GM19395 (cell line): ENCODE data around the gene TUBA8.
"Not testable (repeated sequence)": the region's sequence is repeated elsewhere in the genome, so short reads cannot be mapped to it uniquely, and the experiment has no call there.

Experiments
- ATAC-seq: cut with Tn5 transposase; IDR thresholded peaks from one replicate; pipeline ENCODE4 v1.9.1; 2021; ENCODE audit warnings: mild to moderate bottlenecking, moderate library complexity; ENCODE audit not compliant: unreplicated experiment

The TUBA8 gene

DNA sequence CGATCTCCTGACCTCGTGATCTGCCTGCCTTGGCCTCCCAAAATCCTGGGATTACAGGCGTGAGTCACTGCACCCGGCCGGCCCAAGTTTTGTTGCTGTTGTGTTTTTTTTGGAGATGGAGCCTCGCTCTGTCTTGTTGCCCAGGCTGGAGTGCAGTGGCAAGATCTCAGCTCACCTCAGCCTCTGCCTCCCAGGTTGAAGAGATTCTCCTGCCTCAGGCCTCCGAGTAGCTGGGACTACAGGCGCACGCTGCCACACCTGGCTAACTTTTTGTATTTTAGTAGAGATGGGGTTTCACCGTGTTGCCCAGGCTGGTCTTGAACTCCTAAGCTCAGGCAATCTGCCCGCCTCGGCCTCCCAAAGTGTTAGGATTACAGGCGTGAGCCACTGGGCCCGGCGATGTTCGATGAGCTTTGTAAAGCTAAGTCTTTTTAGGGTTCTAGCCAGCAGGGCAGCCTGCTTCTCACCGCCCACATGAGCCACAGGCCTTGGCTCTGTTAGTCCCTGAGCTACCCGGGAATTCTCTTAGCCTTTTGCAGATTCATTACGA, 12.9 kb downstream of the TUBA8 start:
- not testable (repeated sequence) for ATAC-seq

DNA sequence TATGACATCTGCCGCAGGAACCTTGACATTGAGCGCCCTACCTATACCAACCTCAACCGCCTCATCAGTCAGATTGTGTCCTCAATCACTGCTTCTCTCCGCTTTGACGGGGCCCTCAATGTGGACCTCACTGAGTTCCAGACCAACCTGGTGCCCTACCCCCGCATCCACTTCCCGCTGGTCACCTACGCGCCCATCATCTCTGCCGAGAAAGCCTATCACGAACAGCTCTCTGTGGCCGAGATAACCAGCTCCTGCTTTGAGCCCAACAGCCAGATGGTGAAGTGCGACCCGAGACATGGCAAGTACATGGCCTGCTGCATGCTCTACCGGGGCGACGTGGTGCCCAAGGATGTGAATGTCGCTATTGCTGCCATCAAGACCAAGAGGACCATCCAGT, 16.0 kb downstream of the TUBA8 start:
- no peak for ATAC-seq

DNA sequence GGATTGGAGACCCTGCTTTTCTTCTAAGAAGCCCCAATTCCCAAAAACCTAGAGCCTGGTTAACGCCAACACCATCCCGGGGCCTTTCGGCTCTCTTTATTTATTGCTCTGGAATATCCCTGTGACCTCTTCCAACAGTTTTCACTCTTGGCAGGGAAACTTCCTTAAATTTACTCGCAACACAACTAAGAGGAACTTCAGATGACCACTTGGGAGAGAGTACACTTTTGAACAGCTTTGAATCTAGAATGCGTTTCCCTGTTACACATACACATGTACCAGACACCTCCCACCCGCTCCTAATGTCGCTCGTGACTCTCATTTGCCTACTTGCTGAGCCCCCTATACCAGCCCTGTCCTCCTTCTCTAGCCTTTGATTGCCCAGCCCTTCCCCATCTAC, 19.4 kb downstream of the TUBA8 start:
- ATAC-seq, result no peak

DNA sequence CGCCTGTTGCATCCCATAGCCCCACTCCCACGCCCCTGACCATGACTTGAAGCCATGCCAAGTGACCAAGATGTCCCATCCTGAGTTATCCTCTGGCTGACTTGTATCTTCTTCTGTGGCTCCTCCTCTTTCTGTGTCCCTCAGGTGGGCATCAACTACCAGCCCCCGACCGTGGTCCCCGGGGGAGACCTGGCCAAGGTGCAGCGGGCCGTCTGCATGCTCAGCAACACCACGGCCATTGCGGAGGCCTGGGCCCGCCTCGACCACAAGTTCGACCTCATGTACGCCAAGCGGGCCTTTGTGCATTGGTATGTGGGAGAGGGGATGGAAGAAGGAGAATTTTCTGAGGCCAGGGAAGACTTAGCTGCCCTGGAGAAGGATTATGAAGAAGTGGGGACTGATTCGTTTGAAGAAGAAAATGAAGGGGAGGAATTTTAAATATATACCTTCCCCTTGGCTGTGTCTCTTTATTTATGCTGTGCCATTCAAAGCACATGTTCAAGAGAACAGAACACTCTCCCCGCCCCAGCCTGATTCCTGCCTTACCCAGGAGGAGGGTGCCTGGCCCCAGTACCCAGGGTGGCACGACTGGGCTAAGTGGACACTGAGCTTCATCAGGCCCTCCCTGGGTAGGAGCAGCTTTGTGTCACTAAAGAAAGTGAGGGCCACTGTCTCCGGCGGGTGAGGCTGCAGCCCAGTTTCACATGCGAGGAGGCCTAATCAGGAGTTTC, 20.3 kb downstream of the TUBA8 start:
- no peak for ATAC-seq

DNA sequence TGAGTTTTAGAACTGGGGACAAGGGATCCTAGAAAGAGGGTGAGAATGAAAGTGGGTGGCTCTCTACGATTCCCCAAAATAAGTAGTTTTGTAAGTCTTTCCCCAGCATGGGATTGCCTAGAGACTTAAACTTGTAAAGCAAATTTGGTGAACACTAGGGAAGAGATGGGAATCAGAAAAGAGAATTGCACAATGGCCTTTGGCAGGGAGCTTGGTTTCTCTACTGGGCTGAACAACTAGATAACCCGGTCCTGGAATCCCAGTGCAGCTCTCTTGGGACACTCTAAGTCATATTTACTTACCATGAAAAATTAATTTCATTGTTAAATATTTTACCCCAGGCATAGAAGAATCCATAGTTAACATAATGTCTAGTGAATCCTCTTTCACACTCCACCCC, 22.8 kb downstream of the TUBA8 start:
- ATAC-seq, result no peak

DNA sequence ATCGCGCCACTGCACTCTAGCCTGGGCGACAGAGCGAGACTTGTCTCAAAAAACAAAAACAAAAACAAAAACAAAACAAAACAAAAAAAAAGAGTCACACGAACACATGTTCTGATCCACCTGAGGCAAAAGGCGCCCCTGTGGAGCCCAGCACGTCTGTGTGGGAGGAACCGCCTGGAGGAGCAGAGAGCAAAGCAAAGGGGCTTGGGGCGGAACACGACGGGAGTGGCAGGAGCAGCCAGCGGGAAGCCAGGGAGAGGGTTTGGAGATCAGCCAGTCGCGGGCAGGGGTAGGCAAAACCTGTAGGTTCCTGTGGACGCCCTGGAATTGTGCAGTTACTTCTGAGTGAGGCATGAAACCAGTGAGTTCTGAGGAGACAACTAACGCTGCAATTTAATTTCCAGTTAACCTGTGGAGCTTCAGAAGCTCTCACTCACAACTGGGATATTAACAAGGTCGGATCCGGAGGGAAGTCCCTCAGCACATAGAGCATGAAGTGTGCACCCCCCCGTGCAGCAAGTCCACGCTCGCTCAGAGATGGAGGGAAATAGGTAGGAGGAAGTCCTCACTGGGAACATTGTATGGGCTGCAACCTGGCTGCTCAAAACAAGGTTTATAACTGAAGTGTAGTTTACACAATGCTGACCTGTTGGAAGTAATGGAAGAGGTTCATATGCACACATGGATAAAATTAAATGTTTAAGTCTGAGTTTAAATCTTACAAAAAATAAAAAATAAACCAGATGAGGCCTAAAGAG, 26.1 kb downstream of the TUBA8 start:
- ATAC-seq, result no peak

DNA sequence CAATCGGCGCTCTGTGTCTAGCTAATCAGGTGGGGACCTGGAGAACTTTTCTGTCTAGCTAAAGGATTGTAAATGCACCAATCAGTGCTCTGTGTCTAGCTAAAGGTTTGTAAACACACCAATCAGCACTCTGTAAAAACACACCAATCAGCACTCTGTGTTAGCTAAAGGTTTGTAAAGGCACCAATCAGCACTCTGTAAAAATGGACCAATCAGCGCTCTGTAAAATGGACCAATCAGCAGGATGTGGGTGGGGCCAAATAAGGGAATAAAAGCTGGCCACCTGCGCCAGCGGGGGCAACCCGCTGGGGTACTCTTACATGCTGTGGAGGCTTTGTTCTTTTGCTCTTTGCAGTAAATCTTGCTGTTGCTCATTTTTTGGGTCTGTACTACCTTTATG, 30.4 kb downstream of the TUBA8 start:
- not testable (repeated sequence) for ATAC-seq

DNA sequence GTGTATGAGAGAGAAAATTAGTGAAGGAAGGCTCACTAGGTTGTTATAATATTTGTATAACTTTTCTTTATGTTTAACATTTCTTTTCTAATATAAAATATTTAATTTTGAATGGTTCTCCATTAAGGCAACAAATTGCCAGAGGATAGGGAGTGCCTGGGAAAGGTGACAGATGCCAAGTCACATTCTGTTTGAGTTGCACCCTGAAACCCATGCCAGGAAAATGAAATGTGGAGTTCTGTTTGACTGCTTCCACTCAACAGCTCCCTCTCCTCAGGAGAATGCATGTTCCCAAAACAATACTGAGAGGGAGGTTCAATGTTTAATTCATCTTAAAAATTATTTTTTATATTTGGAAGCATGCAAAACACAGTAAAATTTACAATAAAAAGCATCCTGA, 33.5 kb downstream of the TUBA8 start:
- no peak for ATAC-seq

DNA sequence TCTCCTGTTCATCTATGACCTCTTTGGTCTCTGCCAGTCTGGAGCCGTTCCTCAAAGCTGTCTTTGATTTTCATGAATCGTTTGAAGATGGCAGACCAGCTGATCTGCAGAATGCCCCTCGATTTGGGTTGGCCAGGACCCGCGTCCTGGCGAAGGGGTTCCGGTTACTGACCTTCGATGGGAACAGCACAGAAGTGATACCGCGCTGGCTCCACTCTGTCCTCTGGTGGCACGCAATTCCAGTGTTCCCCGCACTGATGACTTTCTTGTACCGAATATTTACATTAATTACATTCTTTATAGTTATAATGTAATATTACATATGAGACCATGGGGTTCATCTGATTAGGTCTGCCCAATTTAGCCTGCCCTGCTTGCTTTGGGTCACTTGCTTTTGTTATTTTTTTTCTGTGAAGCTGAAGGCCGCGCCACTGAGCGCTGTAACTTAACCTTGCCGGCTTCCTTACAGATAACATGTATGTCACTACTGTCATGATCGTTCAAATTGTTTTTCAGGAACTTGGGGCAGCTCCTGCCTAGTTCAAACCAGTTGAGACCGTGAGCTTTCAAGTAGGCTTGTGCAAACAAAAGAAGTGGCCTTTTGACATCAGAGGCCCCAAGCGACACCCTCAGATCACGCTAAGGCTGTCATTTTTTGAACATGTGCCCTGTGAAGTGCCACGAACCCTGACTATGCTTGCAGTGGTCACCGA, 35.2 kb downstream of the TUBA8 start:
- no peak for ATAC-seq

DNA sequence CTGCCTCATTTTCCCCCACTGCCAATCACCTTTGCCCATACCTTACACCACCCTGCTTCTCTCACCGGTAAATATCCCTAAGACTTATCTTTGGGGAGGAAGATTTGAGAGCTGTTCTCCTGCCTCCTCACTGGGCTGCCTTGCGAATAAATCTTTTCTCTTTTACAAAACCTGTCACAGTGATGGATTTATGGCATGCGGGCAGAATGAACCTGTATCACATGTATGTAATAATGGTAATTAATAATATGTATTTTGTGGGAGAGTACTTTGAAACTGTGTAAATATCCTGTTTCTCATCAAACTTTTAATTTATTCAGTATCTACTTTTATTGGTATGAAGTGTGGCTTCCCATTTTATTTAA, 35.8 kb downstream of the TUBA8 start:
- ATAC-seq, result no peak

DNA sequence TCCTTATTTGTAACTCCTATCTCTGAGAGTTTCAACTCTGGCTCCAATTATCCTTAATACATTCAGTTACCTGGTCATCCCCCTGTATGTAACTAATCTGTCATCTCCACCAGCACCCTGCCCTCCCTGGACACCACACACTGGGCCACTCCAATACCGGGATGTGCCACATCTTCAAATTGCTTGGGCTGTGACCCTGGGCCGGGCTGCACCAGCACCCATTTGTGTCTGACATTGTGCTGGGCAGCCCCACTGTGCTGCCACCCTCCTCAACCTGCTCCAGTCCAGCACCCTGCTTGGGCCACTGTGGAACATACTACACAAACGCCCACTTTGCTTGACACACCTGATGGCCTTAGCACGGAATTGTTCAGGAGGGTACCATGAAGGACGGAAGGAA, 37.2 kb downstream of the TUBA8 start:
- no peak for ATAC-seq

DNA sequence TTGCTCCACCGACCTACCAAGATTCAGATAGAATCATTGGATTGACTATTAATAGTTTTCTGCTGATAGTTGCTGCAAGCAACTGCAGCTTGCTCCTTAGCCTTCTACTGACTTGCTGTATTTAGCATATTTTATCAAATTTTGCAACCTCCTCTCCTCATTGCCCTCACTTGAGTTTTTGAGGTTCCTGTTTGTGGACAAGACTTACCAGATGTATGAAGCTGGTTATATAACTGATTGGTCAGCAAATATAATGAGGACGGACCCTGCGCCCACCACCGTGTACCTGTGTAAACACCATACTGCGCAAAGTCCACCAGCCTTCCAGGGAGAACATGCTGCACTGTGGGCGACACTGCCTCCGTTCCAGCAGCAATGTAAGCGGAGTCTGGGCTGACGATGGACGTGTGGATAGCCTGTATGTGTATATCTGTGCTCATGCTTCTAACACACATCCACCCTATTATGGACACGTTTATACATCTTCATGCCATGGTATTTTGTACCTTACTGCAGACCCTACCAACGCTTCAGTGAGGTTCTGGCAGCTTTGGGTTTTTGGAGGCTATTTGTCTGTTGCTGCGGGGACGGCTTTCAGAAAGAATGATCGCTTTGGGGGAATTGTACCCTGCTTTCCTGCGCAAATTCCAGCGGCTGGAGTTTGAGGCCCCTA, 37.8 kb downstream of the TUBA8 start:
- ATAC-seq, result no peak

DNA sequence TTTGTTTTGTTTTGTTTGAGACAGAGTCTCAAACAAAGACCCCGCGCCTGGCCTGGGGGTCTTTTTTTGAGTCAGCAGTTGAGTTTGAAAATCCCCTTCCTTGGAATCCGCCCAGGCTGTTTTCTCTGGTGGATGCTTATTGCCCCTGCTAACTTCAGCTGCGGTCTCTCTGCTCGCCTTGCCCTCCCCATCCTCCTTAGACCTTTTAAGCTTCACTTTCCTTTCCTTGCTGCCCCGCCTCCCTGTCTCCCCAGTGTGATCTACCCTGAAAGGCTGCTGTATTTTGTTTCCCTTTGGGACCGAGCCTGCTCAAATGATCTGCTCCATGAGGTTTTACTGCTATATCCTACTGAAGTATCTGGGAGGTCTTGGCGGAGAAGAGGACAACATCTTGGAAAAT, 41.9 kb downstream of the TUBA8 start:
- ATAC-seq, result no peak

DNA sequence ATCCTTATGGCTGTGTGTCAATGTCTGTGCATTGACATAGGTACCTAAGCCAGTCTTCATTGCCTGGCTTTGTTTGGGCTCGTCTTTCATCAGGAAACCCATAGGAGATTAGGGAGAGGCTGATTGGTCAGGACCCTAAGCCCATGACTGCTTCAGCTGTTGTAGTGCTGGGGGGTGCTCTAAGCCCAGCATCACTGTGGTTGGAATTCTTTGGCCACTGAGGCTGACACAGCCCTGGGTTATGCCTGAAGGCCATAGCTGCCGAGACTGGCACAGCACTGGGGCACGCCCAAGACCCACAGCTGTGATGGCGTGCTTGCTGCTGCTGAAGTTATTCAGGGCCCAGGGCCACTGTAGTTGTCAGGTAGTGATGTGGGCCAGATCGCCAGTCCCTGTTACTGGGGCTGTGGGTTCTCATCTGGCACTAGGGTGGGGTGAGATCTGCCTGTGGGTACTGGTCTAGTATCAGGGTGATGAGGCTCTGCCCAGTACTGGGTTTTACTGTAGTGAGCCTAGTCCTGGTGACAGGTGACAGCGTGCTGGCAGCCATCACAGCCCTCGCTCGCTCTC, 44.3 kb downstream of the TUBA8 start:
- ATAC-seq, result no peak

DNA sequence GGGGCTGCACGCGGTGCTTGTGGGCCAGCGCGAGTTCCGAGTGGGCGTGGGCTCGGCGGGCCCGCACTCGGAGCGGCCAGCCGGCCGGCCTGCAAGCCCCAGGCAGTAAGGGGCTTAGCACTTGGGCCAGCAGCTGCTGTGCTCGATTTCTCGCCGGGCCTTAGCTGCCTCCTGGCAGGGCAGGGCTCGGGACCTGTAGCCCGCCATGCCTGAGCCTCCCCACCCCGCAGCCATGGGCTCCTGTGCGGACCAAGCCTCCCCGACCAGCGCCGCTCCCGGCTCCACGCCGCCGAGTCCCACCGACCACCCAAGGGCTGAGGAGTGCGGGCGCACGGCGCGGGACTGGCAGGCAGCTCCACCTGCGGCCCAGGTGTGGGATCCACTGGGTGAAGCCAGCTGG, 44.9 kb downstream of the TUBA8 start:
- ATAC-seq, result not testable (repeated sequence)

DNA sequence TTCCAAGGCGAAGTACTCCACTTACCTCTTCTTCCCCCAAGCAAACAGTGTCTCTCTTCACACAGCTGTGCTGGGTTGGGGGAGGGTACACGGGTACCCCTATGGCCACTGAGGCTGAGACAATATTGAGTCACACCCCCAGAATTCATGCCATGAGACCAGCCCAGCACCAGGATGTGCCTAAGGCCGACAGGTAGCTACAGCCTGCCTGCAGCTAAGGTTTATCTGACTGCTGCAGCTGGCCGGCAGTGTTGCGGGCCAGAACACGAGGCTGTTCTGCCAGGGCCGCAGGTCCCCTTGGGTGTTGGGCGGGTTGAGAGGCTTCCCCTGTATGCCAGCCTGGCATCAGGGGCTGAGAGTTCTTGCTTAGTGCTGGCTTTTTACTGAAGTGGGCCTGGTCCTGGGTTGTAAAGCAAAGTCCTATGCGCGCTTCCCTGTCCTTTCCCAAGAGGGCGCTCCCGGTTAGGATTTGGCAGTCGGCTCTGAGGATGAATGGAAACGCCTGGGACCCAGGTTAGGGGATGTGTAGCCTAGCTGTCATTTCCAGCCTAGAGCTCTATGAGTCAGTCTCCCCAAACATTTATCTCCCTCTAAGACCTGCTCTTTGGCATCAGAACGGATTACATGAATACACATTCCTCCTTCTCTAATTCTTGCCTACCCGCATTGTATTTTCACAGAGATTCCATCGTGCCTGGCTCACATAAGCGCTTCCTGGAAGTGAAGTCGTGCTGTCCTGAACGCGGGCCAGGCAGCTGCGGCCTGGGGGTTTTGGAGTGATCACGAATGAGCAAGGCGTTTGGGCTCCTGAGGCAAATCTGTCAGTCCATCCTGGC, 46.5 kb downstream of the TUBA8 start:
- ATAC-seq, result no peak

DNA sequence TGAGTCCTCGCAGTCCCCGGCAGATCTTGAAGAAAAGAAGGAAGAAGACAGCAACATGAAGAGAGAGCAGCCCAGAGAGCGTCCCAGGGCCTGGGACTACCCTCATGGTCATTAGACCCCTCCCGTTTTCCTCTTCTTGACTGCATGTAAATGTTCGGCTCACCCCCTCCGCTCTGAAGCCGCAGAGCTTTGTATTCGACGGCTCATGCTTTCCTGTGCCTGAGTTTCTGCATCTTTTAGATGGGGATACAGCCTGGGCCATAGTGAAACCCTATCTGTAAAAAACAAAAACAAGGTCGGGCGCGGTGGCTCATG, 47.1 kb downstream of the TUBA8 start:
- no peak for ATAC-seq

DNA sequence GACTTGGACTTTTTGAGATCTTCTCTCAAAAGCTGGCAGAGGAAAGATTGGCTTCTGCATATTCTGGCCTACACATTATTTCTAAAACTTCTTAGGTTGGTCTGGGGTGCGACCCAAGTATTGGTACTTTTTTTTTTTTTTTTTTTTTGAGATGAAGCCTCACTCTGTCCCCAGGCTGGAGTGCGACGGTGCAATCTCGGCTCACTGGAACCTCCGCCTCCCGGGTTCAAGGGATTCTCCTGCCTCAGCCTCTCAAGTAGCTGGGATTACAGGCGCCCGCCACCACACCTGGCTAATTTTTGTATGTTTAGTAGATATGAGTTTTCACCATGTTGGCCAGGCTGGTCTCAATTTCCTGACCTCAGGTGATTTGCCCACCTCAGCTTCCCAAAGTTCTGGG, 50.0 kb downstream of the TUBA8 start:
- not testable (repeated sequence) for ATAC-seq

DNA sequence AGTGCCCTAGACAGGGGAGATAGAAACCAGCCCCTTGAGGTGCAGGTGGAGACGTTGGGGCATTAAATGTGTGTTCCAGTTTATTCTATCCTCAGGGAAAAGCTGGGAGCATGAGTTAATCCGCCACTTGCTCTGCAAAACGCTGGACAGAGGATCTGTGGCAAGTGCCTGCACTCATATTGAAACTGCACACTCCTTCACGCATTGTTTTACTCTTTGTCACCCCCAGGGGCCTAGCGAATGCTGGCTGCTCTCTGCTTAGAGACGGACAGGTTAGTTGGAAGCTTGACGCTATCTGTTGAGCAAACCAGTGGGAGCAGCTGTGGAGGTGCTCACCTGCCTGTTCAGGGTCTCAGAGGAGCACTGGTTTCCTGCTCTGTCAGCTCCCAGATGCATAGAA, 53.2 kb downstream of the TUBA8 start:
- peak; percentile 87 for ATAC-seq

DNA sequence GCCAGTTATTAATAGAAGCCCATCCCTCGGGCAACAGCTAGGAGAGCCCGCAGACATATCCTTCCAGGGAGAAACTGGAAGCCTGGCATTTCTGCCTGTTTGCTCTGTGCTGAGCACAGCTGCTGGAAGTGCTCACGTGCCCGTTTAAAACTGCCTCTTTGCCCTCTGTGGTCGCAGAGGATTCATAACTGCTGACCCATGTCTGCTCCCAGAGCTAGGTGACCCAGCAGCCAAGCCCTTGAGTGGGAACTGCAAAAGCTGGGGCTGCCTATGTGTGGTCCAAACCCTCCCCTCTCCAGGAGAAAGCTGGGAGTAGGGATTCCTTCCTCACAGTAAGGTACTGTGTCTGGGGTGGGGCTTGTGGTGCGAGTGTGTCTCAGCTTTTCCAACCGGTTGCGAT, 54.0 kb downstream of the TUBA8 start:
- ATAC-seq, result not testable (repeated sequence)
